ENCODE measurements around the gene CYP19A1.

DNA sequence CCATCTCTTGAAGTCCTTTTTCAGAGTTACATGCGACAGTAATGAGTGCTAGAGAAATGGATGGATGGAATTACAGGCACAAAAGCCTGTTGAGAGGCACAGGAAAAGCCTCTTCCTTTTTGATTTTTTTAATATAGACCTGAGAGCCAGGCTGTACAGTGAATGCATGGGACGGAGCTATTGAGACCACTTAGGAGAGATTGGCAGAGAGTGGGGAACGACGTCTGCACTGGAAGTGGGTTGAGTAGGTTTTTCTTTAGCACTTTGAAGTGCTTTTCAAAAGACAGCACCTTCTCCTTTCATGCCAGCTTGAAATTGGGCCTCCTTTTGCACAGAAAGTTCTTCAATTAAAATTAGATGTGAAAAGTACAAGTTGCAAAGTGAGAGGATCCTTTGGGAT lies 40.0 kb upstream of the CYP19A1 start:
- TF ChIP-seq GATA2 (IDR thresholded peaks at IDR 0.05; ENCODE audit: low read depth, low read length) (no peak), GATA3 (IDR thresholded peaks at IDR 0.05; ENCODE audit: low read depth, low read length) (no peak)
